ES-I3 (cell line): Measurements from ENCODE around the gene SPEM2.

ENCODE experiments used
- H3K36me3 ChIP-seq: 2 replicates; pipeline ENCODE4 v1.6.1; 2013; ENCODE audit warnings: mild to moderate bottlenecking, low read length, control low read depth, moderate library complexity; ENCODE audit not compliant: insufficient read depth
- H3K4me1 ChIP-seq: 2 replicates; pipeline ENCODE4 v1.6.1; 2013; ENCODE audit warnings: mild to moderate bottlenecking, control low read depth, low read length; ENCODE audit not compliant: insufficient read depth
- H3K9ac ChIP-seq: 2 replicates; pipeline ENCODE4 v1.6.1; 2013; ENCODE audit warnings: low read depth, mild to moderate bottlenecking, low read length, moderate library complexity
- H3K9me3 ChIP-seq: 2 replicates; pipeline ENCODE4 v1.6.1; 2013; ENCODE audit warnings: mild to moderate bottlenecking, low read length, moderate library complexity; ENCODE audit not compliant: control insufficient read depth, insufficient read depth

Gene SPEM2

GRCh38 chr17:7421186-7421585 lies 4.2 kb upstream of the SPEM2 start:
- Histone ChIP-seq H3K36me3 (no peaks in the 10 kb centered on the region), H3K4me1 (peaks cover 14% of the 10 kb centered on the region; the same call in 1 of the 2 replicates), H3K9ac (no peak overlapping the region), H3K9me3 (no peaks in the 10 kb centered on the region)

GRCh38 chr17:7423679-7424078 lies 1.7 kb upstream of the SPEM2 start:
- no peak overlapping the region for H3K9ac ChIP-seq
- H3K4me1 ChIP-seq, result peaks cover 8% of the 10 kb centered on the region; the same call in 1 of the 2 replicates
- H3K36me3 ChIP-seq, result no peaks in the 10 kb centered on the region
- no peaks in the 10 kb centered on the region for H3K9me3 ChIP-seq

- Histone ChIP-seq H3K9ac (no peak overlapping the region), H3K9me3 (no peaks in the 10 kb centered on the region), H3K4me1 (no peaks in the 10 kb centered on the region; the same call in 1 of the 2 replicates), H3K36me3 (no peaks in the 10 kb centered on the region)
Observed at GRCh38 chr17:7425756-7426155, 340 bp downstream of the SPEM2 start.

DNA sequence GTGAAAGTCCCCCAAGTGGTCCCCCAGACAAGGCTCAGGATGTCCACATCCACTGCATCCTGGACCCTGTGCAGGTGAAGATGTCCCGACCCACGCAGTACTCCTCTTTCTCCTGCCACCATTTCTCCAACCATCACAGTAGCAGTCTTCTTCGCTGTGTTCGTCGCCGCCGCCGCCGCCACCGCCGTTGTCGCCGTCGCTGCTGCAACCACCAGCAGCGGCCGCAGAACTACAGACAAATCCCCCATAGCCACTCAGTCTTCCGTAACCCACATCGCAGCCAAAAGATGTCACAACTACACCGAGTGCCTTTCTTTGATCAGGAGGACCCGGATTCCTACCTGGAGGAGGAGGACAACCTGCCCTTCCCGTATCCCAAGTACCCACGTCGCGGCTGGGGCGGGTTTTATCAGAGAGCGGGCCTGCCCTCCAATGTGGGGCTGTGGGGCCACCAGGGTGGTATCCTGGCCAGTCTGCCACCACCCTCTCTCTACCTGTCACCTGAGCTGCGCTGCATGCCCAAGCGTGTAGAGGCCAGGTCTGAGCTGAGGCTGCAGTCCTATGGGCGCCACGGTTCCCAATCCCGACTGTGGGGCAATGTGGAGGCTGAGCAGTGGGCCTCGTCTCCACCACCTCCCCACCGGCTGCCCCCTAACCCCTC lies 917 bp downstream of the SPEM2 start:
- H3K9ac ChIP-seq, result no peak overlapping the region
- no peaks in the 10 kb centered on the region for H3K9me3 ChIP-seq
- H3K4me1 ChIP-seq, result no peaks in the 10 kb centered on the region
- H3K36me3 ChIP-seq, result no peaks in the 10 kb centered on the region

- H3K4me1 ChIP-seq, result no peaks in the 10 kb centered on the region
- H3K9ac ChIP-seq, result no peak overlapping the region
- no peaks in the 10 kb centered on the region for H3K9me3 ChIP-seq
- H3K36me3 ChIP-seq, result no peaks in the 10 kb centered on the region
Observed at GRCh38 chr17:7426896-7427489, 1.6 kb downstream of the SPEM2 start.

- Histone ChIP-seq H3K9ac (no peak overlapping the region), H3K4me1 (no peaks in the 10 kb centered on the region), H3K36me3 (no peaks in the 10 kb centered on the region), H3K9me3 (no peaks in the 10 kb centered on the region)
Observed at GRCh38 chr17:7427549-7427948, 2.1 kb downstream of the SPEM2 start.

- Histone ChIP-seq H3K4me1 (no peaks in the 10 kb centered on the region), H3K36me3 (no peaks in the 10 kb centered on the region), H3K9ac (no peak within 1 kb of the TSS), H3K9me3 (no peaks in the 10 kb centered on the region)
Observed at GRCh38 chr17:7428557-7428956, 3.1 kb downstream of the SPEM2 start, which contains the start of gene SPEM3. SPEM3 (plus strand) TSS chr17:7428857; CDS start chr17:7428903, 46 bp downstream.

DNA sequence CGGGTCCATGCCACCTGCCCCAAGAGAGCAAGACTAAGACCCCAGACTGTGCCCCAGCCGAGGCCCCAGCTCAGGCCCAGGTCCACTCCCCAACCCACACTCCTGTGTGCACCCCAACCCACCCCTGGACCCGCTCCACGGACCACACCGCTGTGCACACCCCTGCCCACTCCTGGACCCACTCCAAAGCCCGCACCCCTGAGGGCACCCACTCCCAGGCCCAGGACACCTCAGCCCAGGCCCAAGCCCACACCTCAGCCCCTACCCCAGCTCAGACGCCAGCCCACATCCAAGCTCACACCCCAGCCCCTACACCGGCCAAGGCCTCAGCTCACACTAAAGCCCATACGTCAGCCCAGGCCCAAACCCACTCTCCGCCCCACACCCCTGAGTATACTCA lies 4.3 kb downstream of the SPEM2 start:
- no peaks in the 10 kb centered on the region for H3K9me3 ChIP-seq
- no peak overlapping the region for H3K9ac ChIP-seq
- H3K36me3 ChIP-seq, result no peaks in the 10 kb centered on the region
- H3K4me1 ChIP-seq, result no peaks in the 10 kb centered on the region

DNA sequence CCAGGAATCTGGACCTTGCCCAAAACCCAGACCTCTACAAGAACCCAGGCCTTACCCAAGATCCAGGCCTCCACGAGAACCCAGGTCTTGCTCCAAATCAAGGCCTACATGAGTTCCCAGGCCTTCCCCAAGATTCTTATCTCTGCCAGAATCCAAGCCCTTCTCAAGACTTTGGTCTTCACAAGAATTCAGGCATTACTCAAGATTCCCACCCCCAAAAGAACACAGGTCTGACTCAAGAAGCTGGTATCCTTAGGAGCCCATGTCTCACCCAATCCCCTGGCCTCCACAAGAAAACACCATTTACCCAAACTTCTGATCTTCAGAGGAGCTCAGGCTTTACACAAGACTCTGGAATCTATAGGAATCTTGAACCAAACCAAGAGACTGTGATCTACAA lies 5.8 kb downstream of the SPEM2 start:
- Histone ChIP-seq H3K4me1 (no peaks in the 10 kb centered on the region), H3K36me3 (no peaks in the 10 kb centered on the region), H3K9me3 (no peaks in the 10 kb centered on the region), H3K9ac (no peak overlapping the region)

DNA sequence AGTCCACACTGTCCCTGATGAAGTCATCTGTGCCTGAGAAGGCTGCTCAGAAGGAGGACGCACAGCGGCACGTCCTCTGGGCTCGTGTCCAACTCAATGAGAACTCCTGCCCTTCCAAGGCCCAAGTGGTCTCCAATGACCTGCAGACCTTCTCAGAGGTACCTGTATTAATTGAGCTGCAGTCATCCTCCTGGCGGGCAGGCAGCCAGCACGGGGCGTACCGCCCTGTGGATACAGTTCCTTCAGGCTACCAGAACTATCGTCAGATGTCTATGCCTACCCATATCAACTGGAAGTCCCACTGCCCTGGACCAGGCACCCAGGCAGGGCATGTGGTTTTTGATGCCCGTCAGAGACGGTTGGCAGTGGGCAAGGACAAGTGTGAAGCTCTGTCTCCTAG lies 6.9 kb downstream of the SPEM2 start:
- H3K36me3 ChIP-seq, result no peaks in the 10 kb centered on the region
- no peaks in the 10 kb centered on the region for H3K9me3 ChIP-seq
- H3K9ac ChIP-seq, result no peak overlapping the region
- H3K4me1 ChIP-seq, result no peaks in the 10 kb centered on the region

GRCh38 chr17:7435676-7436555 lies 10.5 kb downstream of the SPEM2 start:
- Histone ChIP-seq H3K9ac (peak overlapping the region; percentile 64), H3K36me3 (no peaks in the 10 kb centered on the region), H3K4me1 (peaks cover 4% of the 10 kb centered on the region; the same call in 1 of the 2 replicates)

GRCh38 chr17:7436556-7437368 lies 11.3 kb downstream of the SPEM2 start:
- peak overlapping the region; percentile 64 for H3K9ac ChIP-seq
- no peaks in the 10 kb centered on the region for H3K9me3 ChIP-seq
- H3K4me1 ChIP-seq, result peaks cover 4% of the 10 kb centered on the region
- H3K36me3 ChIP-seq, result no peaks in the 10 kb centered on the region

More at GRCh38 chr17:7435676-7436555, 10.5 kb downstream of the SPEM2 start:
- H3K9me3 ChIP-seq, result no peaks in the 10 kb centered on the region

GRCh38 chr17:7437369-7437863 lies 12.0 kb downstream of the SPEM2 start:
- no peaks in the 10 kb centered on the region for H3K36me3 ChIP-seq
- H3K4me1 ChIP-seq, result peaks cover 4% of the 10 kb centered on the region
- H3K9me3 ChIP-seq, result no peaks in the 10 kb centered on the region
- peak overlapping the region; percentile 64 for H3K9ac ChIP-seq
